ENCODE data around the gene MOV10L1.

Gene MOV10L1

GRCh38 chr22:50089682-50090411 lies at the start of gene MOV10L1:
TSS of gene MOV10L1 (plus strand) at chr22:50090006. CDS start at chr22:50090089, 83 bp downstream.
- no peak for DNase-seq (ENCODE audit: extremely low read depth in 1 of 2, low read depth in 1 of 2)

- DNase-seq (ENCODE audit: extremely low read depth in 1 of 2, low read depth in 1 of 2) = no peak
These were observed 49.1 kb upstream of the MOV10L1 start for GRCh38 chr22:50040717-50041116.

GRCh38 chr22:50041361-50042065 lies 48.3 kb upstream of the MOV10L1 start:
- no peak for DNase-seq (ENCODE audit: extremely low read depth in 1 of 2, low read depth in 1 of 2)

GRCh38 chr22:50044485-50045118 lies 45.2 kb upstream of the MOV10L1 start:
- no peak for DNase-seq (ENCODE audit: extremely low read depth in 1 of 2, low read depth in 1 of 2)

GRCh38 chr22:50045211-50046018 lies 44.4 kb upstream of the MOV10L1 start:
- no peak for DNase-seq (ENCODE audit: extremely low read depth in 1 of 2, low read depth in 1 of 2)

GRCh38 chr22:50046019-50046415 lies 43.8 kb upstream of the MOV10L1 start:
- DNase-seq (ENCODE audit: extremely low read depth in 1 of 2, low read depth in 1 of 2) = no peak

- DNase-seq (ENCODE audit: extremely low read depth in 1 of 2, low read depth in 1 of 2) = no peak
These were observed 43.1 kb upstream of the MOV10L1 start for GRCh38 chr22:50046481-50047245.

GRCh38 chr22:50047346-50047745 lies 42.5 kb upstream of the MOV10L1 start:
- no peak for DNase-seq (ENCODE audit: extremely low read depth in 1 of 2, low read depth in 1 of 2)

GRCh38 chr22:50048061-50048765 lies 41.6 kb upstream of the MOV10L1 start:
- DNase-seq (ENCODE audit: extremely low read depth in 1 of 2, low read depth in 1 of 2) = no peak

GRCh38 chr22:50048836-50049235 lies 41.0 kb upstream of the MOV10L1 start:
- no peak for DNase-seq (ENCODE audit: extremely low read depth in 1 of 2, low read depth in 1 of 2)

GRCh38 chr22:50049299-50050195 lies 40.3 kb upstream of the MOV10L1 start:
- DNase-seq (ENCODE audit: extremely low read depth in 1 of 2, low read depth in 1 of 2) = no peak

GRCh38 chr22:50051930-50052329 lies 37.9 kb upstream of the MOV10L1 start:
- no peak for DNase-seq (ENCODE audit: extremely low read depth in 1 of 2, low read depth in 1 of 2)

- no peak for DNase-seq (ENCODE audit: extremely low read depth in 1 of 2, low read depth in 1 of 2)
These were observed 35.9 kb upstream of the MOV10L1 start for GRCh38 chr22:50053861-50054260.

GRCh38 chr22:50056214-50056972 lies 33.4 kb upstream of the MOV10L1 start:
- DNase-seq (ENCODE audit: extremely low read depth in 1 of 2, low read depth in 1 of 2) = no peak

- DNase-seq (ENCODE audit: extremely low read depth in 1 of 2, low read depth in 1 of 2) = no peak
These were observed 32.3 kb upstream of the MOV10L1 start for GRCh38 chr22:50057278-50058060.

- DNase-seq (ENCODE audit: extremely low read depth in 1 of 2, low read depth in 1 of 2) = no peak
These were observed 31.5 kb upstream of the MOV10L1 start, which contains the start of gene TTLL8 for GRCh38 chr22:50058061-50058905. TSS of gene TTLL8 (minus strand) at chr22:50058298.

Data from activated CD8-positive, alpha-beta memory T cell treated with anti-CD3 and anti-CD28 coated beads for 1 hour (primary cell).